Measurements from ENCODE around the gene MGAT4A.

MGAT4A gene

GRCh38 chr2:98576666-98577312 is 154.1 kb downstream of the MGAT4A start:
- no peak for TF ChIP-seq CTCF (conservative IDR thresholded peaks at IDR 0.05; ENCODE audit: low read length)
- DNase-seq (ENCODE audit: low read depth) = no peak
- H3K4me3 ChIP-seq (ENCODE audit: low read length) = no peak overlapping the region

- no peak for DNase-seq (ENCODE audit: low read depth)
- TF ChIP-seq CTCF (conservative IDR thresholded peaks at IDR 0.05; ENCODE audit: low read length) = no peak
- no peak overlapping the region for H3K4me3 ChIP-seq (ENCODE audit: low read length)
These were observed 157.5 kb downstream of the MGAT4A start for GRCh38 chr2:98573426-98573825.

- no peak for TF ChIP-seq CTCF (conservative IDR thresholded peaks at IDR 0.05; ENCODE audit: low read length)
- no peak for DNase-seq (ENCODE audit: low read depth)
- H3K4me3 ChIP-seq (ENCODE audit: low read length) = no peak overlapping the region
These were observed 158.3 kb downstream of the MGAT4A start for GRCh38 chr2:98572676-98573075.

GRCh38 chr2:98572211-98572610 is 158.7 kb downstream of the MGAT4A start:
- no peak for DNase-seq (ENCODE audit: low read depth)
- no peak overlapping the region for H3K4me3 ChIP-seq (ENCODE audit: low read length)
- TF ChIP-seq CTCF (conservative IDR thresholded peaks at IDR 0.05; ENCODE audit: low read length) = no peak

GRCh38 chr2:98571796-98572195 is 159.1 kb downstream of the MGAT4A start:
- no peak for DNase-seq (ENCODE audit: low read depth)
- no peak overlapping the region for H3K4me3 ChIP-seq (ENCODE audit: low read length)
- TF ChIP-seq CTCF (conservative IDR thresholded peaks at IDR 0.05; ENCODE audit: low read length) = no peak

- DNase-seq (ENCODE audit: low read depth) = no peak
- no peak for TF ChIP-seq CTCF (conservative IDR thresholded peaks at IDR 0.05; ENCODE audit: low read length)
- no peak overlapping the region for H3K4me3 ChIP-seq (ENCODE audit: low read length)
These were observed 159.7 kb downstream of the MGAT4A start for GRCh38 chr2:98571121-98571701.

GRCh38 chr2:98570356-98570755 is 160.6 kb downstream of the MGAT4A start:
- no peak for DNase-seq (ENCODE audit: low read depth)
- TF ChIP-seq CTCF (conservative IDR thresholded peaks at IDR 0.05; ENCODE audit: low read length) = no peak
- no peak overlapping the region for H3K4me3 ChIP-seq (ENCODE audit: low read length)

Data from AG10803 (cell line).